Motor neuron (in vitro differentiated cells): ENCODE data around the gene PPP2R5C. TPM values are rescaled to one million over a fixed set of nuclear protein-coding genes. Genes with fewer than 3 reads are reported as not detected.
"Not testable (repeated sequence)": the region's sequence is repeated elsewhere in the genome, so short reads cannot be mapped to it uniquely, and the experiment has no call there.

ENCODE experiments used
- ATAC-seq, 8 experiments: fragments of 200-7000 bp; cut with Tn5 transposase; replicated peaks in 6 of 8; 2 replicates each; pipeline ENCODE4 v1.8.0; 2021; ENCODE audit warnings: mild to moderate bottlenecking in 8 of 8, moderate library complexity in 8 of 8
- H3K27ac ChIP-seq, 2 donors: fragments of 250-450 bp; sonication (Bioruptor Pico); 2 replicates each; pipeline ENCODE4 v1.9.0; 2021; ENCODE audit warnings: antibody characterized with exemption in 2 of 2, mild to moderate bottlenecking in 2 of 2, moderate library complexity in 1 of 2
- H3K4me1 ChIP-seq, 2 donors: fragments of 250-450 bp; sonication (Bioruptor Pico); replicated peaks in 1 of 2; 2 replicates each; pipeline ENCODE4 v1.6.1; 2021; ENCODE audit warnings: antibody characterized with exemption in 2 of 2, mild to moderate bottlenecking in 2 of 2, moderate library complexity in 1 of 2
- H3K4me3 ChIP-seq, 5 donors: fragments of 250-450 bp; sonication (Bioruptor Pico); 2 replicates each; pipeline ENCODE4 v1.9.0; 2021; ENCODE audit warnings: antibody characterized with exemption in 5 of 5, mild to moderate bottlenecking in 5 of 5, moderate library complexity in 4 of 5
- WGBS, 10 experiments: fragments of 450-650 bp; shearing (Covaris generic); methylation state at CpG; one replicate each; pipeline ENCODE4 v1.0.0; 2022; 5-methylcytosine and 5-hydroxymethylcytosine counted together
- in situ Hi-C, 9 experiments: fragments of 400-800 bp; cut with MboI; loops; one replicate each; pipeline ENCODE4 v1.15.0; 2021; ENCODE audit warnings: low sequenced_read_pairs in 9 of 9, low pct_unique_long_range_greater_than_20kb in 2 of 9; ENCODE audit not compliant: unreplicated experiment in 9 of 9
- total RNA-seq, 8 experiments: library from RNA; unstranded; fragments of 300-600 nt; gene quantifications; 2 replicates each; pipeline versions ENCODE4 v1.2.3 to v1.2.4, GENCODE V29; 2022

PPP2R5C gene
- 100 to 1,000 TPM in 3 of 8 experiments, 10 to 100 TPM in 5; 84.4 to 112 (median 94.7) TPM for total RNA-seq

GRCh38 chr14:101761032-101761880 lies at the start of gene PPP2R5C:
Gene PPP2R5C, plus strand, starts transcription at chr14:101761709. Its CDS starts 185 bp downstream, at chr14:101761894.
- H3K27ac ChIP-seq, result peak within 1 kb of the TSS; percentile 89 to 90
- ATAC-seq, result peak; percentile 66 to 84 (median 80)
- in situ Hi-C loops, result no loop called here
- peak within 1 kb of the TSS; percentile 68 to 83 (median 75) for H3K4me3 ChIP-seq
- WGBS, 10 experiments, result no CpG with 5 or more reads among the region's 110 CpGs
- peaks cover 0 to 3% of the 10 kb centered on the region in 2 donors for H3K4me1 ChIP-seq

GRCh38 chr14:101711857-101712233 lies 49.7 kb upstream of the PPP2R5C start:
- in situ Hi-C loops, result loop anchor here in 1 of 9 experiments (25.0 kb wide), 1 partner anchor 400 kb away; no protein-coding TSS in a partner anchor
- H3K4me3 ChIP-seq, H3K4me1 ChIP-seq, H3K27ac ChIP-seq, ATAC-seq: not testable (repeated sequence)
- WGBS, 10 experiments, result no CpG with 5 or more reads among the region's 12 CpGs

- no CpG with 5 or more reads among the region's 15 CpGs for WGBS, 10 experiments
- not testable (repeated sequence) for H3K4me1 ChIP-seq, H3K4me3 ChIP-seq, ATAC-seq, H3K27ac ChIP-seq
- in situ Hi-C loops, result loop anchor here in 1 of 9 experiments (25.0 kb wide), 1 partner anchor 400 kb away; no protein-coding TSS in a partner anchor
Measured at GRCh38 chr14:101712341-101712740, 49.2 kb upstream of the PPP2R5C start.

GRCh38 chr14:101713091-101713490 lies 48.4 kb upstream of the PPP2R5C start:
- not testable (repeated sequence) for ATAC-seq

GRCh38 chr14:101713621-101714349 lies 47.7 kb upstream of the PPP2R5C start:
- 60 to 100% (median 83%) methylated on average over 1 to 2 of the region's 7 CpGs; no CpG with 5 or more reads in 5 of the 10 experiments for WGBS, 10 experiments
- Histone ChIP-seq H3K27ac (no peak overlapping the region), H3K4me1 (peaks cover 3 to 9% of the 10 kb centered on the region in 2 donors), H3K4me3 (no peak overlapping the region)
- in situ Hi-C loops, result loop anchor here in 1 of 9 experiments (25.0 kb wide), 1 partner anchor 399 kb away; no protein-coding TSS in a partner anchor
- ATAC-seq, result no peak

More at GRCh38 chr14:101713091-101713490, 48.4 kb upstream of the PPP2R5C start:
- no CpG with 5 or more reads among the region's 11 CpGs for WGBS, 10 experiments
- in situ Hi-C loops, result loop anchor here in 1 of 9 experiments (25.0 kb wide), 1 partner anchor 399 kb away; no protein-coding TSS in a partner anchor
- not testable (repeated sequence) for H3K4me1 ChIP-seq, H3K4me3 ChIP-seq, H3K27ac ChIP-seq

GRCh38 chr14:101714394-101714793 lies 47.1 kb upstream of the PPP2R5C start:
- WGBS, 10 experiments, result 13 to 83% (median 40%) methylated on average over 1 to 3 of the region's 3 CpGs; no CpG with 5 or more reads in 3 of the 10 experiments
- Histone ChIP-seq H3K27ac (no peak overlapping the region), H3K4me3 (no peak overlapping the region), H3K4me1 (peaks cover 6 to 12% of the 10 kb centered on the region in 2 donors)
- in situ Hi-C loops, result loop anchor here in 1 of 9 experiments (25.0 kb wide), 1 partner anchor 398 kb away; no protein-coding TSS in a partner anchor
- no peak for ATAC-seq

GRCh38 chr14:101715210-101716076 lies 46.1 kb upstream of the PPP2R5C start:
- Histone ChIP-seq H3K4me1 (peaks cover 12 to 16% of the 10 kb centered on the region in 2 donors), H3K27ac (no peak overlapping the region), H3K4me3 (no peak overlapping the region)
- WGBS, 10 experiments, result 71 to 100% (median 90%) methylated on average over 1 to 8 of the region's 14 CpGs
- no peak for ATAC-seq
- in situ Hi-C loops, result loop anchor here in 1 of 9 experiments (25.0 kb wide), 1 partner anchor 397 kb away; no protein-coding TSS in a partner anchor

GRCh38 chr14:101716077-101716950 lies 45.2 kb upstream of the PPP2R5C start:
- H3K4me1 ChIP-seq, result peaks cover 9% of the 10 kb centered on the region in 2 donors
- WGBS, 10 experiments, result 38 to 93% (median 70%) methylated on average over 2 to 10 of the region's 19 CpGs; no CpG with 5 or more reads in 3 of the 10 experiments
- ATAC-seq, result peak in 1 of 8 experiments; percentile 12
- in situ Hi-C loops, result loop anchor here in 1 of 9 experiments (25.0 kb wide), 1 partner anchor 396 kb away; no protein-coding TSS in a partner anchor
- no peak overlapping the region for H3K4me3 ChIP-seq
- no peak overlapping the region for H3K27ac ChIP-seq

- Histone ChIP-seq H3K4me3 (no peak overlapping the region), H3K27ac (no peak overlapping the region), H3K4me1 (peaks cover 6 to 8% of the 10 kb centered on the region in 2 donors)
- ATAC-seq, result peak in 5 of 8 experiments; percentile 51 to 75 (median 71)
- 53 to 94% (median 73%) methylated on average over 2 to 11 of the region's 17 CpGs; no CpG with 5 or more reads in 3 of the 10 experiments for WGBS, 10 experiments
- in situ Hi-C loops, result loop anchor here in 1 of 9 experiments (25.0 kb wide), 1 partner anchor 395 kb away; no protein-coding TSS in a partner anchor
Measured at GRCh38 chr14:101716956-101717662, 44.4 kb upstream of the PPP2R5C start.

GRCh38 chr14:101717663-101718490 lies 43.6 kb upstream of the PPP2R5C start:
- no peak overlapping the region for H3K27ac ChIP-seq
- peak in 3 of 8 experiments; percentile 18 to 19 (median 18) for ATAC-seq
- no peak overlapping the region for H3K4me3 ChIP-seq
- WGBS, 10 experiments, result 70 to 100% (median 86%) methylated on average over 2 to 12 of the region's 19 CpGs; no CpG with 5 or more reads in 3 of the 10 experiments
- peaks cover 6 to 8% of the 10 kb centered on the region in 2 donors for H3K4me1 ChIP-seq
- in situ Hi-C loops, result loop anchor here in 1 of 9 experiments (25.0 kb wide), 1 partner anchor 394 kb away; no protein-coding TSS in a partner anchor
